AG10803 (cell line): ENCODE results near the gene NSUN3.
A peak's percentile ranks its signal among the peaks of the same experiment; 100 is the strongest.
"Not testable (repeated sequence)": the region's sequence is repeated elsewhere in the genome, so short reads cannot be mapped to it uniquely, and the experiment has no call there.

ENCODE experiments used
- DNase-seq: peaks from one replicate; pipeline ENCODE4 v3.0.0; 2010; ENCODE audit warnings: low read depth
- H3K4me3 ChIP-seq: 2 replicates; pipeline ENCODE4 v1.5.1; 2011; ENCODE audit warnings: mild to moderate bottlenecking, low read length, control low read depth
- TF ChIP-seq, protein P1 (sequence below): conservative IDR thresholded peaks from 2 replicates; pipeline ENCODE4 v1.5.1; 2011; ENCODE audit warnings: mild to moderate bottlenecking, low read length, control low read depth, inconsistent platforms

Gene NSUN3

DNA sequence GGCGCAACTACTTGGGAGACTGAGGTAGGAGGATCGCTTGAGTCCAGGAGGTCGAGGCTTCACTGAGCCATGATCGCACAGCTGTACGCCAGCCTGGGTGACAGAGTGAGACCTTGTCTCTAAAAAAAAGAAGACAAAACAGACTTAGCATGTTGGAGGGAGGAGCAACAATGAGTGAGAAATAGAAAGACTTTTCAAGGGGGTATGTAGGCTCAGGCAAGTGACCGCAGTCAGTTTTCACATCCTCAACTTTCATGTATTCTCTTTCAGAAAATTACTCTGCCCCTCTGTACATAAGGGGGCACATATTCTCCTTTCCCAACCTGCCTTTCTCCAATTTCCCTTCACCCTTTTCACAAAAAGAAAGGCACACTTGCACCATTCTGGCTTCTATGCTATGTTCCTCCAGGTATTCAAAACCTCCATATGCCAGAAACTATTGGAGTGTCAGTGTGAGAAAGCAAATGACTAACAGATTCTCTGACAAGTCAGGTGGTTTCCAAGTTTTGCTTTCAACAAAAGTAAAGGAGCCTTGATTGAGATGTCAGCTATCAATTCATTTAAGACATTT lies 7.6 kb downstream of the NSUN3 start:
- DNase-seq, result no peak
- TF ChIP-seq, protein P1, sequence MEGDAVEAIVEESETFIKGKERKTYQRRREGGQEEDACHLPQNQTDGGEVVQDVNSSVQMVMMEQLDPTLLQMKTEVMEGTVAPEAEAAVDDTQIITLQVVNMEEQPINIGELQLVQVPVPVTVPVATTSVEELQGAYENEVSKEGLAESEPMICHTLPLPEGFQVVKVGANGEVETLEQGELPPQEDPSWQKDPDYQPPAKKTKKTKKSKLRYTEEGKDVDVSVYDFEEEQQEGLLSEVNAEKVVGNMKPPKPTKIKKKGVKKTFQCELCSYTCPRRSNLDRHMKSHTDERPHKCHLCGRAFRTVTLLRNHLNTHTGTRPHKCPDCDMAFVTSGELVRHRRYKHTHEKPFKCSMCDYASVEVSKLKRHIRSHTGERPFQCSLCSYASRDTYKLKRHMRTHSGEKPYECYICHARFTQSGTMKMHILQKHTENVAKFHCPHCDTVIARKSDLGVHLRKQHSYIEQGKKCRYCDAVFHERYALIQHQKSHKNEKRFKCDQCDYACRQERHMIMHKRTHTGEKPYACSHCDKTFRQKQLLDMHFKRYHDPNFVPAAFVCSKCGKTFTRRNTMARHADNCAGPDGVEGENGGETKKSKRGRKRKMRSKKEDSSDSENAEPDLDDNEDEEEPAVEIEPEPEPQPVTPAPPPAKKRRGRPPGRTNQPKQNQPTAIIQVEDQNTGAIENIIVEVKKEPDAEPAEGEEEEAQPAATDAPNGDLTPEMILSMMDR, result no peak

DNA sequence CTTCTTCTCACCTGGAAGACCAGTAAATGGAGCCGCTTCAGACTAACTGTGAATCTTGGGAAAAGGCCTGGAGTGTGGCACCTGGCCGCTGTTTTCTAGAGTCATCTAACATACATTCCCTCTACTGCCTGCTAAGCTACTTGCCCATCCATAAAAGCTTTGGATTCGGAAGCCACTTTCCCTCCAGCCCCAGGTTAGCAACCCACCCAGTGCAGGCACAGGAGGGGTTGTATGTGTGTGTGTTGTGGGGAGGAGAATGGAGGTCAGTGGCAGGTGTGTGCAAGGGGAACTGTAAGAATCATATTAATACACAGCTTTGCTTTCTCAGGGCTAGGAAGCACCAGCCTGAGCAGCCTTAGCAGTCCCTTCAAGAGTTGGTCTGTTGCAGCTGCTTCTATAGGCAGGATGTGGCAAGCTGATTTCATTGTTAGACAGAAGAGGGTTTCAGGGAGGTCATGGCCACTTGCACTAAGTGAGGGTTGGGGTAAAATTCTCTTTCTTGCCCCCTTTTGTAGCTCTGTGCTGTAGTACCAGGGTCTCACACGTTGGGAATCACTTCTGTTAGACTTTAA lies 8.9 kb downstream of the NSUN3 start:
- H3K4me3 ChIP-seq, result no peak overlapping the region
- TF ChIP-seq, protein P1, result no peak
- no peak for DNase-seq

More for the DNA sequence above, 7.6 kb downstream of the NSUN3 start:
- no peak overlapping the region for H3K4me3 ChIP-seq

DNA sequence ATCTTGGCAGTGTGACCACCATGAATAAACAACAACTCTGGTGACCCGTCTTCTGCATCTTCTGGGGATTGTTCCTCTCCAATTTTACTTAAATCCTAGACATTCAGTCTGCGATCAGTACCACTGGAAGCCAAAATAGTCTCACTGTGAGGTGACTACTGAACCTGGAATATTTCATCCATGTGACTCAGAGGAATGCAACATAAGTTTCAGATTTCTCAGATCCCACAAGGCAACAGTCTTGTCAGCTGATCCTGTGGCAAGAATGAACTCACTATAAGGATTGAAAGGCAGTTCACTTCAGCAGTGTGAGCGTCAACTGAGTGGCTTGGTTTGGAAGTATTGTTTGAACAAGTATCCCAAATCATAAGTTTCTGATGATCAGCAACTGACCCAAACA lies 13.2 kb downstream of the NSUN3 start:
- TF ChIP-seq, protein P1, result no peak
- peak; percentile 31 for DNase-seq
- H3K4me3 ChIP-seq, result no peak overlapping the region

DNA sequence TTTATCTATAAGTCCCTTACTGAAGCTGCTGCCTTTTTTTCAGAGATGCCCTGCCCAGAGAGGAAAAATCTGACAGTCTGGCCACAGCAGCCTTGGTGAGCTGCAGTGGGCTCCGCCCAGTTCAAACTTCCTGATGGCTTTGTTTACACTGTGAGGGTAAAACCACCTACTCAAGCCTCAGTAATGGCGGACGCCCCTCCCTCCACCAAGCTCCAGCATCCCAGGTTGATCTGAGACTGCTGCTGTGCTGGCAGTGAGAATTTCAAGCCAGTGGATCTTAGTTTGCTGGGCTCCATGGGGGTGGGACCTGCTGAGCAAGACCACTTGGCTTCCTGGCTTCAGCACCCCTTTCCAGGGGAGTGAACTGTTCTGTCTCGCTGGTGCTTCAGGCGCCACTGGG lies 17.7 kb downstream of the NSUN3 start:
- H3K4me3 ChIP-seq, DNase-seq: not testable (repeated sequence)

DNA sequence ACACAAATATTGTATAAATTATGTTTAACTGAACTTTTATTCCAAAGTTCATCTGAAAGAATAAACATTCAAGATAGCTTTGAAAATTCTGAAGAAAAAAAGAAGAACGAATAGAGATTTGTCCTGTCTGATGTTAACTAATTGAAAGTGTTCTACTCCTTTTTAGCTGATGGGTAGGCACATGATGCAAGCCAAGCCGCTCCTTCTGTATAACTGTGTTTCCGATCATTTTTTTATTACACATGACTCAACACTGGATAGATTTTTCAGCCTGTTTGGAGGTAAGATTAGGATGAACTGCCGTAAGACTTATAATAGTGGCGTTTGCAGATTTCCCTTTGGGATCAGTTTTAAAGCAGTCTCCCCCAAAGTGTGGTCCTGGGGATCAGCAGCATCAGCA lies 19.0 kb downstream of the NSUN3 start:
- no peak overlapping the region for H3K4me3 ChIP-seq
- no peak for DNase-seq
- TF ChIP-seq, protein P1, result no peak

DNA sequence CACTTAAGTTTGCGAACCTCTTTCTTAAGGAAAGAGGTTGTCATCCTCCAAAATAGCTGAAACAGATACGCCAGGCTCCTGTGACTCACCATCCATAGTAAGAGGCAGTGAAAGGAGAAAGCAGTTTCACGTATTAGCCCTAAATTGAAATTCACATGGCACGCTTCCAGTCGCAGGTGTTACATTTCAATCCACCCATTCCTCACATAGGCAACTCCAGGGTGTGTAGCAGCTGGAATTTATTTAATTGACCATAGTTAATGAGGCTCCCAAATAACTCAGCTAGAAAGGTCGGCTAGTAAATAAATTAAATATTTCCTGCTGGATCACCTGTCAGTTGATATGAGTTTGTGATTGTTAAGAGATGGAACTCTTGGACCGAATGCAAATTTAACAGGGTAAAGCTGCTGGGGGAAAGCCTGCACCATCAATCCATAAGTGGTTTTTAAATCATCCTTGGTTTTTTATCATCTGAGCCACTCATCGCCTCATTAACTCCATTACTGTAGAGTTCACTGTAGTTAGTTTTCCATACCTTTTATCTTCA lies 19.6 kb downstream of the NSUN3 start:
- DNase-seq, result no peak
- TF ChIP-seq, protein P1, result no peak
- H3K4me3 ChIP-seq, result no peak overlapping the region

DNA sequence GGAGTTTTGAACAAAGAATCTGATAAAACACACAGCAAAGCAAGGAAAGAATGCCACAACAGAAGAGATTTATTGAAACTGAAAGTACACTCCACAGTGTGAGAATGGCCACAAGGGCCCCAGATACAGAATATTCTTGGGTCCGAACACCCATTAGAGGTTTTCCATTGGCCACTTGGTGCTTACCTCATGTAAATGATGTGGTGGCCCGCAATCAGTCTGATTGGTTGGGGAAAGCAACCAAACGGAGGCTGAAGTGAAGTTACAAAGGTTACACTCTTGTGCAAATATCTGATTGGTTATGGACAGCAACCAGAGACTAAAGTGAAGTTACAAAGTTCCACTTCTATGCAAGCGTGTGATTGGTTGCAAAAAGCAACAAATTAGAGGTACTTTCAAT lies 20.4 kb downstream of the NSUN3 start:
- no peak for DNase-seq
- no peak overlapping the region for H3K4me3 ChIP-seq
- TF ChIP-seq, protein P1, result no peak
